GM21528 (cell line): ENCODE measurements around the gene NFASC.

Experiments used
- ATAC-seq: cut with Tn5 transposase; IDR thresholded peaks from one replicate; pipeline ENCODE4 v1.9.1; 2021; ENCODE audit warnings: mild to moderate bottlenecking, moderate library complexity; ENCODE audit not compliant: unreplicated experiment, low FRiP score

Gene NFASC

GRCh38 chr1:204947747-204948146 lies 77.1 kb downstream of the NFASC start:
- ATAC-seq = no peak

- ATAC-seq = no peak
Observed at GRCh38 chr1:204950353-204951001, 79.8 kb downstream of the NFASC start.

- no peak for ATAC-seq
Observed at GRCh38 chr1:204958317-204959307, 88.0 kb downstream of the NFASC start.

- ATAC-seq = no peak
Observed at GRCh38 chr1:204959374-204959773, 88.7 kb downstream of the NFASC start.

- ATAC-seq = no peak
Observed at GRCh38 chr1:204959836-204960235, 89.2 kb downstream of the NFASC start.

GRCh38 chr1:204960306-204961125 lies 89.9 kb downstream of the NFASC start:
- ATAC-seq = no peak

- no peak for ATAC-seq
Observed at GRCh38 chr1:204961765-204962419, 91.2 kb downstream of the NFASC start.

GRCh38 chr1:204962742-204963632 lies 92.3 kb downstream of the NFASC start:
- ATAC-seq = no peak

GRCh38 chr1:204967451-204967850 lies 96.8 kb downstream of the NFASC start:
- no peak for ATAC-seq

- ATAC-seq = no peak
Observed at GRCh38 chr1:204968135-204968534, 97.5 kb downstream of the NFASC start.

- ATAC-seq = no peak
Observed at GRCh38 chr1:204968951-204969350, 98.3 kb downstream of the NFASC start.

GRCh38 chr1:204970937-204971336 lies 100.3 kb downstream of the NFASC start:
- no peak for ATAC-seq

- ATAC-seq = no peak
Observed at GRCh38 chr1:204971517-204972336, 101.1 kb downstream of the NFASC start.

- ATAC-seq = no peak
Observed at GRCh38 chr1:204972426-204972825, 101.8 kb downstream of the NFASC start.

GRCh38 chr1:204973449-204973848 lies 102.8 kb downstream of the NFASC start:
- no peak for ATAC-seq

GRCh38 chr1:204974327-204974726 lies 103.7 kb downstream of the NFASC start:
- ATAC-seq = no peak

- no peak for ATAC-seq
Observed at GRCh38 chr1:204975021-204975420, 104.4 kb downstream of the NFASC start.

GRCh38 chr1:204975568-204976235 lies 105.0 kb downstream of the NFASC start:
- ATAC-seq = no peak
